ENCODE data around the gene ATN1.

DNA sequence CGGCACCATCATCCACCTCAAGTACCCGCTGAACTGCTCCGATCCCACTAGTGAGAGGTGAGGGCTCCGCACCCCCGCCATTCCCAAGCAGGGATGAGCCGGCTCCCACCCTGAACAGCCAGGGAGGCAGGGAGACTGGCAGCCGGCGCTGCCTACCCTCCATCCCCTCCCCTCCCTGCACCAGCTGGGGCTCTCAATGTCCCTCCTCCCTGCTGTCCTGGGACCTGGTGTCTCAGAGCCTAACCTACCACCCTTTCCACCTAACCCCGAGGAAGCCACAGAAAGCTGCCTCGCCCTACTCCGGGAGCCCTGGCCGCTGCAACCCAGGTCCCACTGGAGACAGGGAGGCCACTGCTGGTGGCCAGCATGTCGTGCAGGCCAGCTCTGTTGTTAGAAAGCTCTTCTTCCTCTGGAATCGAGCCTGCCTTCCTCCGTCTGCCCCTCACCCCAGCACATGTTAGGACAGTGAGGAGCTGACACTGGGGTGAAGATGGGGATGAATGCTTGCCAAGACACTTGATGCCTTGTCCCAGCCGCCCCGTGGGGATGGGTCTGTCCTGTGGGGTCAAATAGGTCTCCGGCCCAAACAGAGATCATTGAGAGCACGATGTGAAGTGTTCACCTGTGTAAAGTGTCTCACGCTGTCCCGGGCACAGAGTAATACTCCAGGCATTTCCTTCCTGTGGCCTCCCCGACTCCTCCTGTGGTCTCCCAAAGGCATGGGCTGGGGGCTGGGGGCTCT lies 24.5 kb downstream of the ATN1 start:
- TF ChIP-seq EP300 (IDR thresholded peaks at IDR 0.05; ENCODE audit: borderline replicate concordance) (no peak), TAF1 (IDR thresholded peaks at IDR 0.05; ENCODE audit: low read depth) (no peak), TEAD4 (IDR thresholded peaks at IDR 0.05) (no peak), TCF12 (IDR thresholded peaks at IDR 0.05; ENCODE audit: low read depth) (no peak), CEBPB (IDR thresholded peaks at IDR 0.05) (no peak), RAD21 (IDR thresholded peaks at IDR 0.05; ENCODE audit: low read depth) (no peak), CREB1 (IDR thresholded peaks at IDR 0.05; ENCODE audit: low read depth) (no peak)
- TF ChIP-seq, protein P1, sequence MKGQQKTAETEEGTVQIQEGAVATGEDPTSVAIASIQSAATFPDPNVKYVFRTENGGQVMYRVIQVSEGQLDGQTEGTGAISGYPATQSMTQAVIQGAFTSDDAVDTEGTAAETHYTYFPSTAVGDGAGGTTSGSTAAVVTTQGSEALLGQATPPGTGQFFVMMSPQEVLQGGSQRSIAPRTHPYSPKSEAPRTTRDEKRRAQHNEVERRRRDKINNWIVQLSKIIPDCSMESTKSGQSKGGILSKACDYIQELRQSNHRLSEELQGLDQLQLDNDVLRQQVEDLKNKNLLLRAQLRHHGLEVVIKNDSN (IDR thresholded peaks at IDR 0.05) = no peak
- TF ChIP-seq, protein P2, sequence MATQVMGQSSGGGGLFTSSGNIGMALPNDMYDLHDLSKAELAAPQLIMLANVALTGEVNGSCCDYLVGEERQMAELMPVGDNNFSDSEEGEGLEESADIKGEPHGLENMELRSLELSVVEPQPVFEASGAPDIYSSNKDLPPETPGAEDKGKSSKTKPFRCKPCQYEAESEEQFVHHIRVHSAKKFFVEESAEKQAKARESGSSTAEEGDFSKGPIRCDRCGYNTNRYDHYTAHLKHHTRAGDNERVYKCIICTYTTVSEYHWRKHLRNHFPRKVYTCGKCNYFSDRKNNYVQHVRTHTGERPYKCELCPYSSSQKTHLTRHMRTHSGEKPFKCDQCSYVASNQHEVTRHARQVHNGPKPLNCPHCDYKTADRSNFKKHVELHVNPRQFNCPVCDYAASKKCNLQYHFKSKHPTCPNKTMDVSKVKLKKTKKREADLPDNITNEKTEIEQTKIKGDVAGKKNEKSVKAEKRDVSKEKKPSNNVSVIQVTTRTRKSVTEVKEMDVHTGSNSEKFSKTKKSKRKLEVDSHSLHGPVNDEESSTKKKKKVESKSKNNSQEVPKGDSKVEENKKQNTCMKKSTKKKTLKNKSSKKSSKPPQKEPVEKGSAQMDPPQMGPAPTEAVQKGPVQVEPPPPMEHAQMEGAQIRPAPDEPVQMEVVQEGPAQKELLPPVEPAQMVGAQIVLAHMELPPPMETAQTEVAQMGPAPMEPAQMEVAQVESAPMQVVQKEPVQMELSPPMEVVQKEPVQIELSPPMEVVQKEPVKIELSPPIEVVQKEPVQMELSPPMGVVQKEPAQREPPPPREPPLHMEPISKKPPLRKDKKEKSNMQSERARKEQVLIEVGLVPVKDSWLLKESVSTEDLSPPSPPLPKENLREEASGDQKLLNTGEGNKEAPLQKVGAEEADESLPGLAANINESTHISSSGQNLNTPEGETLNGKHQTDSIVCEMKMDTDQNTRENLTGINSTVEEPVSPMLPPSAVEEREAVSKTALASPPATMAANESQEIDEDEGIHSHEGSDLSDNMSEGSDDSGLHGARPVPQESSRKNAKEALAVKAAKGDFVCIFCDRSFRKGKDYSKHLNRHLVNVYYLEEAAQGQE (IDR thresholded peaks at IDR 0.05; ENCODE audit: low read depth) = no peak
- TF ChIP-seq, protein P3, sequence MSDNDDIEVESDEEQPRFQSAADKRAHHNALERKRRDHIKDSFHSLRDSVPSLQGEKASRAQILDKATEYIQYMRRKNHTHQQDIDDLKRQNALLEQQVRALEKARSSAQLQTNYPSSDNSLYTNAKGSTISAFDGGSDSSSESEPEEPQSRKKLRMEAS (IDR thresholded peaks at IDR 0.05) = no peak
